GM23338 (cell line): Measurements from ENCODE around the gene TCP11L1. TPM values are rescaled to one million over a fixed set of nuclear protein-coding genes. Genes with fewer than 3 reads are reported as not detected.

Experiments used
- ATAC-seq: fragments of 200-7000 bp; cut with Tn5 transposase; 3 replicates; pipeline ENCODE4 v1.9.1; 2020
- DNase-seq: peaks from one replicate; pipeline ENCODE4 v3.0.0-alpha.2; 2015; ENCODE audit warnings: low spot score
- H2AFZ ChIP-seq: fragments of 200-600 bp; sonication (generic); 2 replicates; pipeline ENCODE4 v1.8.0; 2016; ENCODE audit warnings: antibody characterized with exemption, mild to moderate bottlenecking, moderate library complexity
- H3F3A ChIP-seq: fragments of 200-600 bp; sonication (generic); replicated peaks from 2 replicates; pipeline ENCODE4 v1.8.0; 2017; ENCODE audit warnings: antibody characterized with exemption, mixed run types, low read depth
- H3K27ac ChIP-seq: fragments of 200-600 bp; sonication (generic); 2 replicates; pipeline ENCODE4 v1.6.1; 2016; ENCODE audit warnings: low read depth
- H3K27me3 ChIP-seq: fragments of 200-600 bp; sonication (generic); 2 replicates; pipeline ENCODE4 v1.8.0; 2016; ENCODE audit warnings: mild to moderate bottlenecking, mixed run types, moderate library complexity; ENCODE audit not compliant: insufficient read depth
- H3K36me3 ChIP-seq: fragments of 200-600 bp; sonication (generic); 2 replicates; pipeline ENCODE4 v1.8.0; 2016; ENCODE audit warnings: mild to moderate bottlenecking; ENCODE audit not compliant: insufficient read depth
- H3K4me1 ChIP-seq: fragments of 200-600 bp; sonication (generic); 2 replicates; pipeline ENCODE4 v1.8.0; 2016; ENCODE audit warnings: mild to moderate bottlenecking, moderate library complexity; ENCODE audit not compliant: insufficient read depth
- H3K4me2 ChIP-seq: fragments of 200-600 bp; sonication (generic); 2 replicates; pipeline ENCODE4 v1.7.1; 2017; ENCODE audit warnings: mixed run types
- H3K4me3 ChIP-seq: fragments of 200-600 bp; sonication (generic); 2 replicates; pipeline ENCODE4 v1.6.1; 2016; ENCODE audit warnings: mixed run types
- H3K79me2 ChIP-seq: fragments of 200-600 bp; sonication (generic); replicated peaks from 2 replicates; pipeline ENCODE4 v1.8.0; 2017; ENCODE audit warnings: mild to moderate bottlenecking; ENCODE audit not compliant: insufficient read depth
- H3K9me2 ChIP-seq: fragments of 200-600 bp; sonication (generic); 2 replicates; pipeline ENCODE4 v1.8.0; 2017; ENCODE audit not compliant: insufficient read depth
- H4K20me1 ChIP-seq: fragments of 200-600 bp; sonication (generic); replicated peaks from 2 replicates; pipeline ENCODE4 v1.8.0; 2017; ENCODE audit warnings: mild to moderate bottlenecking; ENCODE audit not compliant: insufficient read depth
- H3K27ac Mint-ChIP-seq: 2 replicates; pipeline ENCODE4 v1.8.0; 2020; ENCODE audit warnings: inconsistent platforms, mild to moderate bottlenecking, moderate library complexity, mixed read lengths
- H3K27me3 Mint-ChIP-seq: 3 replicates; pipeline ENCODE4 v1.8.0; 2022; ENCODE audit warnings: low read depth, mild to moderate bottlenecking, moderate library complexity, mixed read lengths, inconsistent platforms; ENCODE audit not compliant: insufficient read depth, poor library complexity
- H3K36me3 Mint-ChIP-seq: 3 replicates; pipeline ENCODE4 v1.8.0; 2021; ENCODE audit warnings: low read depth, mild to moderate bottlenecking, inconsistent platforms, moderate library complexity, mixed read lengths
- H3K4me1 Mint-ChIP-seq: 3 replicates; pipeline ENCODE4 v1.8.0; 2020; ENCODE audit warnings: mild to moderate bottlenecking, inconsistent platforms, mixed read lengths
- H3K4me3 Mint-ChIP-seq: 3 replicates; pipeline ENCODE4 v1.8.0; 2021; ENCODE audit warnings: moderate library complexity, mild to moderate bottlenecking, inconsistent platforms, mixed read lengths
- H3K9me3 Mint-ChIP-seq: 3 replicates; pipeline ENCODE4 v1.8.0; 2020; ENCODE audit warnings: moderate library complexity, mild to moderate bottlenecking, inconsistent platforms, mixed read lengths
- CREB1 ChIP-seq: fragments of 250-450 bp; sonication (Bioruptor Pico); IDR thresholded peaks from 2 replicates; pipeline ENCODE4 v1.5.0; 2020; ENCODE audit warnings: low read depth, mild to moderate bottlenecking, moderate library complexity
- EZH2 ChIP-seq: fragments of 200-600 bp; sonication (generic); IDR thresholded peaks from one replicate; pipeline ENCODE4 v1.8.0; 2017; ENCODE audit warnings: antibody characterized with exemption, mild to moderate bottlenecking, low read depth; ENCODE audit not compliant: unreplicated experiment
- EZH2phosphoT487 ChIP-seq: fragments of 200-600 bp; sonication (generic); IDR thresholded peaks from one replicate; pipeline ENCODE4 v1.8.1; 2018; ENCODE audit warnings: antibody characterized with exemption; ENCODE audit not compliant: unreplicated experiment
- JUNB ChIP-seq: IDR thresholded peaks from one replicate; pipeline ENCODE4 v1.6.1; 2016; ENCODE audit warnings: antibody characterized with exemption; ENCODE audit not compliant: unreplicated experiment
- NANOG ChIP-seq: IDR thresholded peaks from 2 replicates; pipeline ENCODE4 v1.6.1; 2016; ENCODE audit warnings: antibody characterized with exemption, borderline replicate concordance
- POLR2AphosphoS5 ChIP-seq: IDR thresholded peaks from 2 replicates; pipeline ENCODE4 v1.6.1; 2016; ENCODE audit warnings: antibody characterized with exemption, low read depth
- STAT1 ChIP-seq: IDR thresholded peaks from one replicate; pipeline ENCODE4 v1.6.1; 2016; ENCODE audit warnings: antibody characterized with exemption; ENCODE audit not compliant: unreplicated experiment
- ZNF331 ChIP-seq: fragments of 250-450 bp; sonication (Bioruptor Pico); IDR thresholded peaks from 2 replicates; pipeline ENCODE4 v1.5.0; 2020; ENCODE audit warnings: low read depth, mild to moderate bottlenecking, moderate library complexity
- ZNF462 ChIP-seq: fragments of 250-450 bp; sonication (Bioruptor Pico); IDR thresholded peaks from 2 replicates; pipeline ENCODE4 v1.5.0; 2020; ENCODE audit warnings: mild to moderate bottlenecking, moderate library complexity
- polyA plus RNA-seq: library from polyadenylated mRNA; unstranded; fragments of >200 nt; fragmentation: Nextera tagmentation; extraction: Ambion mirVana; gene quantifications from 2 replicates; pipeline ENCODE4 v1.2.1, GENCODE V29; 2016
- total RNA-seq: library from RNA; depleted of rRNA; stranded (reverse); fragments of >200 nt; shearing (Covaris generic); gene quantifications from 2 replicates; pipeline ENCODE4 v1.2.3, GENCODE V29; 2014
- TF ChIP-seq, protein P1 (sequence below), 2 experiments: fragments of 200-600 bp in 1 of 2; sonication (generic) in 1 of 2; conservative IDR thresholded peaks; 2 replicates each; pipeline versions ENCODE4 v1.5.1 to v1.6.1; 2016 to 2017; ENCODE audit warnings: antibody characterized with exemption in 2 of 2, low read depth in 2 of 2, mild to moderate bottlenecking in 2 of 2, moderate library complexity in 1 of 2
- TF ChIP-seq, protein P2 (sequence below): IDR thresholded peaks from 2 replicates; pipeline ENCODE4 v1.6.1; 2016; ENCODE audit warnings: antibody characterized with exemption

The TCP11L1 gene
- total and polyA plus RNA-seq, 2 experiments from 2014 or later, result 5.0 to 39.0 TPM

GRCh38 chr11:33027846-33028536, 11.4 kb upstream of the TCP11L1 start:
- no peaks in the 10 kb centered on the region for H3K79me2 ChIP-seq
- H3F3A ChIP-seq, result no peaks in the 10 kb centered on the region
- no peaks in the 10 kb centered on the region for H3K9me3 Mint-ChIP-seq
- no peaks in the 10 kb centered on the region for H3K9me2 ChIP-seq
- no peak for TF ChIP-seq POLR2AphosphoS5
- no peak for TF ChIP-seq ZNF462 (CRISPR knock-in tag)
- no peak for TF ChIP-seq NANOG
- TF ChIP-seq STAT1, result no peak
- no peak for TF ChIP-seq ZNF331 (CRISPR knock-in tag)
- TF ChIP-seq EZH2, result no peak
- no peak for TF ChIP-seq CREB1 (CRISPR knock-in tag)
- TF ChIP-seq EZH2phosphoT487, result no peak
- TF ChIP-seq, protein P1, sequence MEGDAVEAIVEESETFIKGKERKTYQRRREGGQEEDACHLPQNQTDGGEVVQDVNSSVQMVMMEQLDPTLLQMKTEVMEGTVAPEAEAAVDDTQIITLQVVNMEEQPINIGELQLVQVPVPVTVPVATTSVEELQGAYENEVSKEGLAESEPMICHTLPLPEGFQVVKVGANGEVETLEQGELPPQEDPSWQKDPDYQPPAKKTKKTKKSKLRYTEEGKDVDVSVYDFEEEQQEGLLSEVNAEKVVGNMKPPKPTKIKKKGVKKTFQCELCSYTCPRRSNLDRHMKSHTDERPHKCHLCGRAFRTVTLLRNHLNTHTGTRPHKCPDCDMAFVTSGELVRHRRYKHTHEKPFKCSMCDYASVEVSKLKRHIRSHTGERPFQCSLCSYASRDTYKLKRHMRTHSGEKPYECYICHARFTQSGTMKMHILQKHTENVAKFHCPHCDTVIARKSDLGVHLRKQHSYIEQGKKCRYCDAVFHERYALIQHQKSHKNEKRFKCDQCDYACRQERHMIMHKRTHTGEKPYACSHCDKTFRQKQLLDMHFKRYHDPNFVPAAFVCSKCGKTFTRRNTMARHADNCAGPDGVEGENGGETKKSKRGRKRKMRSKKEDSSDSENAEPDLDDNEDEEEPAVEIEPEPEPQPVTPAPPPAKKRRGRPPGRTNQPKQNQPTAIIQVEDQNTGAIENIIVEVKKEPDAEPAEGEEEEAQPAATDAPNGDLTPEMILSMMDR (conservative IDR thresholded peaks at IDR 0.05; ENCODE audit: low read depth in 2 of 2), result no peak
- no peak for TF ChIP-seq JUNB
- TF ChIP-seq, protein P2, sequence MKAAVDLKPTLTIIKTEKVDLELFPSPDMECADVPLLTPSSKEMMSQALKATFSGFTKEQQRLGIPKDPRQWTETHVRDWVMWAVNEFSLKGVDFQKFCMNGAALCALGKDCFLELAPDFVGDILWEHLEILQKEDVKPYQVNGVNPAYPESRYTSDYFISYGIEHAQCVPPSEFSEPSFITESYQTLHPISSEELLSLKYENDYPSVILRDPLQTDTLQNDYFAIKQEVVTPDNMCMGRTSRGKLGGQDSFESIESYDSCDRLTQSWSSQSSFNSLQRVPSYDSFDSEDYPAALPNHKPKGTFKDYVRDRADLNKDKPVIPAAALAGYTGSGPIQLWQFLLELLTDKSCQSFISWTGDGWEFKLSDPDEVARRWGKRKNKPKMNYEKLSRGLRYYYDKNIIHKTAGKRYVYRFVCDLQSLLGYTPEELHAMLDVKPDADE, result no peak
- H4K20me1 ChIP-seq, result no peaks in the 10 kb centered on the region
- DNase-seq (no peak), ATAC-seq (no peak)
- H3K4me1 Mint-ChIP-seq, result peaks cover 10% of the 10 kb centered on the region
- H3K4me3 ChIP-seq, result no peak overlapping the region
- H3K27ac Mint-ChIP-seq, result no peak overlapping the region
- H3K4me3 Mint-ChIP-seq, result no peak overlapping the region
- H3K4me1 ChIP-seq, result peaks cover 10% of the 10 kb centered on the region; the same call in 1 of the 2 replicates
- no peaks in the 10 kb centered on the region for H3K27me3 ChIP-seq
- H3K27ac ChIP-seq, result no peak overlapping the region
- no peaks in the 10 kb centered on the region; the same call in 1 of the 2 replicates for H3K36me3 ChIP-seq
- no peaks in the 10 kb centered on the region for H3K27me3 Mint-ChIP-seq
- H2AFZ ChIP-seq, result no peak overlapping the region
- H3K4me2 ChIP-seq, result no peak overlapping the region
- H3K36me3 Mint-ChIP-seq, result no peaks in the 10 kb centered on the region; the same call in 2 of the 3 replicates
